Activated CD4-positive, CD25-positive, alpha-beta regulatory T cell treated with anti-CD3 and anti-CD28 coated beads, Interleukin-2, amount 50 U/mL, for 72 hours (primary cell): ENCODE results near the gene NUAK1.

ENCODE experiments used
- DNase-seq: peaks from one replicate; pipeline ENCODE4 v3.0.0; 2021

Gene NUAK1

GRCh38 chr12:106080791-106081170 is 58.0 kb downstream of the NUAK1 start:
- DNase-seq = no peak

- no peak for DNase-seq
These were observed 58.5 kb downstream of the NUAK1 start for GRCh38 chr12:106080041-106080790.

GRCh38 chr12:106079148-106079738 is 59.5 kb downstream of the NUAK1 start:
- DNase-seq = no peak

GRCh38 chr12:106078358-106079010 is 60.3 kb downstream of the NUAK1 start:
- DNase-seq = no peak

GRCh38 chr12:106074706-106075392 is 63.9 kb downstream of the NUAK1 start:
- no peak for DNase-seq

GRCh38 chr12:106074361-106074705 is 64.4 kb downstream of the NUAK1 start:
- DNase-seq = no peak

GRCh38 chr12:106073179-106073578 is 65.6 kb downstream of the NUAK1 start:
- no peak for DNase-seq

GRCh38 chr12:106072751-106073150 is 66.0 kb downstream of the NUAK1 start:
- DNase-seq = no peak

- DNase-seq = no peak
These were observed 67.1 kb downstream of the NUAK1 start for GRCh38 chr12:106071686-106072085.

- DNase-seq = no peak
These were observed 68.1 kb downstream of the NUAK1 start for GRCh38 chr12:106070611-106071010.

GRCh38 chr12:106070147-106070546 is 68.6 kb downstream of the NUAK1 start:
- no peak for DNase-seq

GRCh38 chr12:106068296-106068695 is 70.5 kb downstream of the NUAK1 start:
- DNase-seq = no peak

GRCh38 chr12:106067606-106068205 is 71.0 kb downstream of the NUAK1 start:
- DNase-seq = no peak

GRCh38 chr12:106066726-106067325 is 71.9 kb downstream of the NUAK1 start:
- DNase-seq = no peak

- DNase-seq = no peak
These were observed 72.6 kb downstream of the NUAK1 start for GRCh38 chr12:106066051-106066705.

GRCh38 chr12:106065506-106065905 is 73.2 kb downstream of the NUAK1 start:
- no peak for DNase-seq

- no peak for DNase-seq
These were observed 74.1 kb downstream of the NUAK1 start for GRCh38 chr12:106064721-106065021.

- DNase-seq = no peak
These were observed 74.7 kb downstream of the NUAK1 start for GRCh38 chr12:106063826-106064720.

- DNase-seq = no peak
These were observed 76.1 kb downstream of the NUAK1 start for GRCh38 chr12:106062693-106063092.

- no peak for DNase-seq
These were observed 80.2 kb downstream of the NUAK1 start for GRCh38 chr12:106058256-106059182.
